CD4-positive, alpha-beta T cell treated with Interleukin-4 for 4 hours (primary cell): ENCODE results near the gene CSF2RB.
"Not testable (repeated sequence)": the region's sequence is repeated elsewhere in the genome, so short reads cannot be mapped to it uniquely, and the experiment has no call there.

Source experiments
- DNase-seq: peaks from one replicate; pipeline ENCODE4 v3.0.0-alpha.2; 2020

CSF2RB gene

DNA sequence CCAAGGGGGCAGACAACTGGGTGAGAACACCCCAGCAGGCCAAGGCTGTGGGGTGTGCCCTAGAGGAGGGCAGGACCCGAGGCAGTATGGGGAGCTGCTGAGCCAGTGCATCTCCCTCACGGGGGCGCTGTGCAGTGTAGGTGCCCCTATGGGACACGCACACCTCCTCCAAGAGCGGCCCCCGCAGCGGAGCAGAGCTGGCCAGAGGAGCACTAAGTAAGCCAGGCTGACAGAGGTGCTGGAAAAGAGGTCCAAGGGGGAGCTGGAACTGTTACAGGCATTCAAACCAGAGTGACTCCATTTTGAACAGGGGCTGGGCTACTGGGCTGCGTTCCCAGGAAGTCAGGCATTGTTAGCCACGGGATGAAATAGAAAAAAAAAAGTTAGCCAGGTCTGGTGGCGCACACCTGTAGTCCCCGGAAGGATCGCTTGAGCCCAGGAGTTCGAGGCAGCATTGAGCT is 64.0 kb downstream of the CSF2RB start:
- DNase-seq = peak; percentile 76

DNA sequence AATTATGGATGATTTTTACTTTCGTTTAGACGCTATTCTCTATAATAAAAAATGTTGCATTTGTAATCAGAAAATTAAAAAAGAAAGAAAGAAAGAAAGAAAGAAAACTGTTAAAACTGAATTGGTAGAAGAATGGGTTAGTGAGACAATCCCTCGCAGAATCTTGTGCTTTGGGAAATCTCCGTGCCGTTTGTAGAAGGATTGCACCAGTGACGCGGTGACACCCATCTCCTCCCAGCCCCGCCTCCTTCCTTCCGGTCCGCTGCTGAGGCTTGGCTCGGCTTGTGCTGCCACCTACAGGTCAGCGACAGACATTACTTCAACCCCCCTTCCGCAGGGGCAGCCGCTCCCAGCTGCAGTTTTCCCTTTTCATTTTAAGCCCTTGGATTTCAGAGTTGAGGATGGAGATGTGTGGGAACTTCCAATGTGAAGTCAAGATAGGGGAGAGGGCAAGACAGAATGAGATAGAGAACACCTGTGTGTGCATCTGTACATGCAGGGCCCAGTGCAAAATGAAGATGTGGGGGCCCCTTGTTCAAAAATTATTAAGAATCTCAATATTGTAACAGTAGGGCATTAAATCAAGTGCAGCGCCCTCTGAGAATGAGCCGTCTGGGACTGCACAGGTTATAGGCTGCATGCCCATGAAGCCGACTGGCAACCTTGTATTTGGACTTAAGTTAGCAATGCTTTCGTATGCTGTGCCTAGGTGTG is 64.7 kb downstream of the CSF2RB start:
- peak; percentile 83 for DNase-seq

DNA sequence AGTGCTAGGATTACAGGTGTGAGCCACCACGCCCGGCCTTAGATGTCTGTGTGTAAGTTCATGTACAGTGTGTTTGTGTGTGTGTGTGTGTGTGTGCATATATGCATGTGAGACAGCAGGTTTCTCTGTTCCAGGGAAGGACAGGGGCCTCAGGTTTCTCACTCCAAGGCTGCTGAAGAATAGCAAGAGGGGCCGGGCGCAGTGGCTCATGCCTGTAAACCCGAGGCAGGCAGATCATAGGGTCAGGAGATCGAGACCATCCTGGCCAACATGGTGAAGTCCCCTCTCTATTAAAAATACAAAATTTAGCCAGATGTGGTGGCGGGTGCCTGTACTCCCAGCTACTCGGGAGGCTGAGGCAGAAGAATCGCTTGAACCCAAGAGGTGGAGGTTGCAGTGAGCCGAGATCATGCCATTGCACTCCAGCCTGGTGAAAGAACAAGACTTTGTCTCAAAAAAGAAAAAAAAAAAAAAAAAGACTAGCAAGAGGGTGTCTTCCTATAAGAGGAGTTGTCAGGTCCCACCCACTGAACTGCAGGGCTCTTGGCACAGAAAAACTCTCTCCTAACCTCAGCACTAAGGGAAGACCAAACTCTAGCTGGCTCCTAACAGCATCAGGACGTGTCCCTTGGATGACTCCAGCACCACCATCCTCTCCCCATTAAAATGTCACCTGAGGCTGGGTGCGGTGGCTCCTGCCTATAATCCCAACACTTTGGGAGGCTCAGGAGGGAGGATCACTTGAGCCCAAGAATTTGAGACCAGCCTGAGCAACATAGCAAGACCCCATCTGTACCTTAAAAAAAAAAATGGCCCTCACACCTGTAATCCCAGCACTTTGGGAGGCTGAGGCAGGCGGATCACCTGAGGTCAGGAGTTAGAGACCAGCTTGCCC is 65.8 kb downstream of the CSF2RB start:
- no peak for DNase-seq

DNA sequence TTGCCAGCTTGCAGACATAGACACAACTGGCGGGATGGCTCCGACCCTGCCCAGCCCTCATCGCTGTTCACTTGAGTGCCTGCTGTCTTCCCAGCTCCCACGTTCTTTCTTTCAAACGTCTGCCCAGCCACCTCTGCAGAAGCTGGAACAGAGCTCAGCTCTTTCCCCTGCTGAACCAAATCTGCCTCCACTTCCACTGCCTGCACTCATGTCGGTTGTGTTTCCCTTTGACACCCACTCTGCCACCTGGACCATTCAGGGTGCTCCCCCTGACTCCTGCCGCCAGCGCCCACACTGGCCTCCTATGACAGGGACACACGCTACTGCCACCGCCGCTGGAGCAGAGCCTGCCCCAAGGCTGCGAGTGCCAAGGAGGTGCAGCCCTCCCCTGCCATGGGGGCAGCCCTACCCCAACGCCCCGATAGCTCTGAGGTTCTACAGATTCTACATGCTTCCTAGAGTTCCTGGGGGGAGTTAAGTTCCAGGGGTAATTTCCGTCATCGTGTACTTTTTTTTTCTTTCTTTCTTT is 67.9 kb downstream of the CSF2RB start:
- no peak for DNase-seq

DNA sequence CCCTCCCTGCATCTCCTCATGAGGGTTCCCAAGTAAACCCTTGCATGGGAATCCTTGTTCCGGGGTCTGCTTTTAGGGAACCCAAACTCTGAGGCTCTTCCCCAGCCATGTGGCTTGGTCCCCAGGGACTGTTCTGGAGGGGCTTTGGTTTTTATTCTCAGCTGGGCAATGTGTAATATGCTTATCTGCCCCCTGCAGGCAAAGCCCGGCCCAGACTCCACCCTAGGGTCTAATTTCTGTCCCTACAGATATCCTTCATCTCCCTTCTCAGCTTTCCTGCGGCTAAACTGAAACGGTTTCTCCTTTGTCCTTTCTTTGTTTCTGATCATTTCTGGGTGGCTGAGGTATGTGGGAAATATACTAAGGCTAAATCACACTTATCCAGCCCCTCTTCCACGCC is 68.7 kb downstream of the CSF2RB start:
- no peak for DNase-seq

DNA sequence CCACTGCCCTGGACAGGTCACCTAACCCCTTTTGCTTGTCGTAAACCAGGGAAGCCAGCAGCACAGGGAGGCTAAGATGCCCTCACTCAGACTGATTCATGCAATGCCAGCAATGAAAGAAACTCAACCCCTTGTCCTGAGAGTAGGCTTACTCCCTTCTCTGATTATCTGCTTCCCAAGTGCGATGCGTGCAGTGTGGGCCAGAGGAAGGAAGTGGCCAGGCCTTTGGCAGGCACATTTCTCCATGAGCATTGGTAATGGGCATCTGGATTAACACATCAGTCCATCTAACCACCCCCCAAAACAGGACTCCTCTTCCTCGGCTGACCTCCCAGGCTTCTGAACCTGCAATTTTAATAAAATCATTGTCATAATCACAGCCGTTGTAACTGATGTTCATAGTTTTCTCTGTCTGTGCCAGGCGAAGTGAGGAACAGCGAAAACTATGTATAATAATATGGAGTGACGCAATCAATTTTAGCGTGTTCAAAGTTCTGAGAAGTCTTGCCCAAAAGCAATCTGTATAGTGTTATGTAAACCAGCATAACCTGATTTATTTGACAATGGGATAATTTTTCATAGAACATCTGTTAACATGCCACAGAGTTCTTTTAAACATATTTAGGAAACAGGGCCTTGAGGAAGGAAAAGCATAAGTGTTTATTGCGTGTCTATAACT is 71.9 kb downstream of the CSF2RB start:
- DNase-seq = no peak

DNA sequence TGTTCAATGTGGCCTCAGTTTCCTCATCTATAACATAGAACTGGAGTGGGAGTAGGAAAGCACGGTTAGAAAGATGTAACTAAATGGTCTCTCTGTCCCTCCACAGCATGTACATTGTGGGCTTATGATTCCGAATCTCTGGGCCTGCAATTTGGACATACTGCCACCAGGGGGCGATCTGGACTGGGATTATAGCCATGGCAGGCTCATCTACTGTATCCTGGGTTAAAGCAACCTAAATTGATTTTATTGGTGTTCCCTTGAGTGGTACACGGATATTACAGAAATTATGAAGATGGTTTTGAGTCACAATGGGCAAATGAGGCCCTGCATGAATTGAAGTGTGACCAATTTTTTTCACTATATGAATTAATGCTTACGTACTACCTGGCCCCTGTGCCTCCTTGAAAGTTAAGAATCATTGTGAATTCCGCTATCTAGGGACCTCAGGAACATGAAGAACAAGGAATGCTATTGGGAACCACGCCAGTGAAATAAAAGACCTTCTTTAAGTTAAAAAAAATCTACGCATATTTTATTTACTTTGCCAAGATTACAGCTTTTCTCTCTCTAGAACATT is 72.9 kb downstream of the CSF2RB start:
- DNase-seq = no peak

DNA sequence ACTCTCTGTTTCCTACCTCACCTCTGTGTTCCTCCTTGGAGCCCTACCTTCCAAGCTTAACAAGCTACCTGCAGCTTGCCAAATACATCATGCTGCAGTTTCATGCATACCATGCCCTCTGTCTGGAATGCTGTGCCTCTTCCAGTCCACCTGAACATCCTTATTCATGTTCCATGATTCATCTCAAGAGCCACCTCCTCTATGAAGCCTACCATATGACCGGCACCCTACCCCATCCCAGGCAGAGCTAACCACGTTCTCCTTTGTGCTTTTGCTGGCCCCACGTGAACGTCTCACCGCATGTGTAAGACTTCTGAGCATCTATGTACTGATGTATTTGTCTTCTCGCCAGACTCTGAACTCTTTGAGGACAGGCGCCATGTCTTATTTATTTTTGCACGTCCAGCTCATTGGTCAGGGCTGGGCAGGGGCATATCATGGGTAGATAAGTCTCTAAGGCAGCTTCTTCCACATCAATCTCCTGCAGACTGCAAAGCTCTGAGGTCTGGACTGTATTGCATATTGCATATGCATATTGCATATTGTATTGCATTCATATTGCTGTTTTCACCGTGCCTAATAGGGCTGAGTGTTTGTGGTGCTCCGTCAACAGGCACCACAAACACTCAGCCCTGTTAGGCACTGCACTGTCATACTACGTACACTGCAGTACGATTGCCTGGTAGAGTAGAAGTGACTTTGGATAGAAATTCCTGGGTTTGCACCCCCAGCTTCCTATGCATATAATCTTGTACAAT is 74.8 kb downstream of the CSF2RB start:
- no peak for DNase-seq

DNA sequence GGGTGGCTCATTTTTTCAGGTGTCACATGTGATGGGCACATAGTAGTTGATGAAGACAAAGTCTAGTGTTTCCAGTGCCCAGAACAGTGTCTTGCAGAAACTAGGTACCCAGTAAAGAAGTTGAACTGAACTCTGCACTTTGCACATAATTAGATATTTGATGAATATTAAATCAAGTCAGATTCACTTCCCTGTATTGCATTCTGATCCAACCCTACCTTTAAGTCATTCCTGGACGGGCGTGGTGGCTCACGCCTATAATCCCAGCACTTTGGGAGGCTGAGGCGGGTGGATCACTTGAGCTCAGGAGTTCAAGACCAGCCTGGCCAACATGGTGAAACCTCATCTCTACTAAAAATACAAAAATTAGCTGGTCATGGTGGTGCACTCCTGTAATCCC is 75.6 kb downstream of the CSF2RB start:
- DNase-seq = not testable (repeated sequence)
